Suprapubic skin (tissue), 4 donors: ENCODE measurements around the gene AAK1. TPM values are rescaled to one million over a fixed set of nuclear protein-coding genes. Genes with fewer than 3 reads are reported as not detected.

Experiments
- DNase-seq, 2 donors: peaks; one replicate each; pipeline ENCODE4 v3.0.0-alpha.2; 2019; ENCODE audit warnings: low spot score in 2 of 2
- H3K27ac ChIP-seq: fragments of 200-600 bp; sonication (generic); one replicate; pipeline ENCODE4 v1.5.1; 2019
- H3K27me3 ChIP-seq: fragments of 200-600 bp; sonication (generic); one replicate; pipeline ENCODE4 v1.5.1; 2019
- H3K36me3 ChIP-seq: fragments of 200-600 bp; sonication (generic); one replicate; pipeline ENCODE4 v1.5.1; 2019
- H3K4me1 ChIP-seq: fragments of 200-600 bp; sonication (generic); one replicate; pipeline ENCODE4 v1.5.1; 2019
- H3K4me3 ChIP-seq: fragments of 200-600 bp; sonication (generic); one replicate; pipeline ENCODE4 v1.5.1; 2019; ENCODE audit warnings: mild to moderate bottlenecking
- H3K9me3 ChIP-seq: fragments of 200-600 bp; sonication (generic); one replicate; pipeline ENCODE4 v1.5.1; 2019
- CTCF ChIP-seq, 2 donors: fragments of 200-600 bp in 1 of 2; fragments of 450-650 bp in 1 of 2; sonication (generic) in 1 of 2; IDR thresholded peaks; one replicate each; pipeline ENCODE4 v1.5.1; 2016 to 2019; ENCODE audit warnings: antibody characterized with exemption in 2 of 2, mild to moderate bottlenecking in 1 of 2, moderate library complexity in 1 of 2
- EP300 ChIP-seq: sonication (generic); formaldehyde crosslinking; IDR thresholded peaks from one replicate; pipeline ENCODE4 v1.6.1; 2017; ENCODE audit warnings: antibody characterized with exemption
- POLR2A ChIP-seq, 2 donors: fragments of 450-650 bp; IDR thresholded peaks; one replicate each; pipeline ENCODE4 v1.6.1; 2017; ENCODE audit warnings: antibody characterized with exemption in 2 of 2, mild to moderate bottlenecking in 2 of 2, moderate library complexity in 2 of 2
- POLR2AphosphoS5 ChIP-seq, 3 donors: sonication (generic); formaldehyde crosslinking; IDR thresholded peaks; one replicate each; pipeline ENCODE4 v1.6.1; 2017; ENCODE audit warnings: antibody characterized with exemption in 3 of 3
- WGBS: methylation state at CpG from one replicate; pipeline ENCODE4 v1.1.5; 2018; 5-methylcytosine and 5-hydroxymethylcytosine counted together
- total RNA-seq, 4 donors: library from RNA; depleted of rRNA; stranded (reverse); fragments of >200 nt; gene quantifications; one replicate each; pipeline ENCODE4 v1.1.0, GENCODE V29; 2016

AAK1 gene
- total RNA-seq, 4 donors from 2014 or later: 26.4 to 48.4 (median 32.7) TPM

- Histone ChIP-seq H3K27ac (no peak overlapping the region), H3K9me3 (no peaks in the 10 kb centered on the region), H3K4me3 (no peak overlapping the region), H3K4me1 (peaks cover 4% of the 10 kb centered on the region), H3K36me3 (peaks cover 15% of the 10 kb centered on the region), H3K27me3 (no peaks in the 10 kb centered on the region)
- no peak for DNase-seq
- WGBS: 88% methylated on average over 1 of the region's 1 CpG
- no peak for TF ChIP-seq POLR2AphosphoS5 (IDR thresholded peaks at IDR 0.05)
- no peak for TF ChIP-seq CTCF (IDR thresholded peaks at IDR 0.05)
- TF ChIP-seq EP300: no peak
- no peak for TF ChIP-seq POLR2A (IDR thresholded peaks at IDR 0.05)
Observed at GRCh38 chr2:69546646-69547045, 96.9 kb downstream of the AAK1 start.

- H3K27ac ChIP-seq: no peak overlapping the region
- H3K4me3 ChIP-seq: no peak overlapping the region
- peaks cover 19% of the 10 kb centered on the region for H3K36me3 ChIP-seq
- DNase-seq: no peak
- H3K9me3 ChIP-seq: no peaks in the 10 kb centered on the region
- peaks cover 4% of the 10 kb centered on the region for H3K4me1 ChIP-seq
- no peaks in the 10 kb centered on the region for H3K27me3 ChIP-seq
- WGBS: 65% methylated on average over 2 of the region's 2 CpGs
- TF ChIP-seq EP300 (no peak), POLR2AphosphoS5 (IDR thresholded peaks at IDR 0.05) (no peak), CTCF (IDR thresholded peaks at IDR 0.05) (no peak), POLR2A (IDR thresholded peaks at IDR 0.05) (no peak)
Observed at GRCh38 chr2:69545477-69545932, 98.0 kb downstream of the AAK1 start.

DNA sequence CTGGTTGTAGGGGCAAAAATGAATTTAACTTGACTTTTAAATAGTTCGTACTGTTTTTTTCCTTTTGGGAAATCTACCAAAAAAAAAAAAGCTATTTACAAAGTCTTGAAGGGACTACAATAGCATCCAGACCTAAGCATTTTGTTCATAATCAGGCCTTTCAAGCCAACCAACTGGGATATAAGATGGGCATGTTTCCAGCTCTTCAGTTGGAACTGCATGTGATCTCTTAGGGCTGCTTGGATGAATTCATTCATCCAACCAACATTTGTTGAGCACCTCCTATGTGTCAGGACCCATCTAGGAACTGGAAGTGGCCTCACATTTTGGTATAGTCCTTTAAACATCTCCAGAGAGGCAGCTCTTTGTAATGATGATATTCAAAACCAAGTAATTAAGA, 98.6 kb downstream of the AAK1 start:
- no peaks in the 10 kb centered on the region for H3K9me3 ChIP-seq
- H3K4me1 ChIP-seq: peaks cover 4% of the 10 kb centered on the region
- no peak for DNase-seq
- no peak overlapping the region for H3K27ac ChIP-seq
- TF ChIP-seq POLR2A (IDR thresholded peaks at IDR 0.05) (no peak), EP300 (no peak), CTCF (IDR thresholded peaks at IDR 0.05) (no peak), POLR2AphosphoS5 (IDR thresholded peaks at IDR 0.05) (no peak)
- peaks cover 19% of the 10 kb centered on the region for H3K36me3 ChIP-seq
- WGBS: 69% methylated on average over 1 of the region's 1 CpG
- no peak overlapping the region for H3K4me3 ChIP-seq
- no peaks in the 10 kb centered on the region for H3K27me3 ChIP-seq

GRCh38 chr2:69539549-69539908, 104.0 kb downstream of the AAK1 start:
- Histone ChIP-seq H3K4me3 (no peak overlapping the region), H3K27me3 (no peaks in the 10 kb centered on the region), H3K9me3 (no peaks in the 10 kb centered on the region), H3K27ac (no peak overlapping the region), H3K36me3 (peaks cover 30% of the 10 kb centered on the region), H3K4me1 (peaks cover 5% of the 10 kb centered on the region)
- DNase-seq: no peak
- TF ChIP-seq POLR2AphosphoS5 (IDR thresholded peaks at IDR 0.05) (no peak), CTCF (IDR thresholded peaks at IDR 0.05) (no peak), POLR2A (IDR thresholded peaks at IDR 0.05) (no peak), EP300 (no peak)

- TF ChIP-seq EP300: no peak
- H3K4me3 ChIP-seq: no peak overlapping the region
- H3K4me1 ChIP-seq: peaks cover 5% of the 10 kb centered on the region
- no peaks in the 10 kb centered on the region for H3K9me3 ChIP-seq
- peaks cover 30% of the 10 kb centered on the region for H3K36me3 ChIP-seq
- no peak overlapping the region for H3K27ac ChIP-seq
- WGBS: 88% methylated on average over 7 of the region's 7 CpGs
- no peaks in the 10 kb centered on the region for H3K27me3 ChIP-seq
- DNase-seq: no peak
Observed at GRCh38 chr2:69538872-69539548, 104.5 kb downstream of the AAK1 start.

DNA sequence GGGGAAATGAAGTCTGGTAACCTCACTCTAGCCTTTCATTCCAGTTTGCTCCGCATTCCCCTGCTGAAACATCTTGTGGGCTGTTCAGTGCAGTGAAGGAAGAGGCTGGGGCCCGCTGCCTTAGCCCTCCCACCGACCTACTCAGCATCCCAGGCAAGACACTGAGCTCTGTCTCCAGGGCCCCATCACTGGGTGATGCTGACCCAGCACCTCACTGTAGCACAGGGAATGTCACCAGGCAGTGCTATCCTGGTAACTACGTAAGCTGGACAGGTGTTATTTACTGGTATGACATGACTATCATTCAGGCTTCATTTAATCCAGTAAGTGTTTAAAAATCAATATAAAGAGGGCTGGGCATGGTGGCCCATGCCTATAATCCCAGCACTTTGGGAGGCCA, 105.3 kb downstream of the AAK1 start:
- no peak for DNase-seq
- Histone ChIP-seq H3K36me3 (peaks cover 30% of the 10 kb centered on the region), H3K27ac (no peak overlapping the region), H3K4me1 (peaks cover 5% of the 10 kb centered on the region), H3K27me3 (no peaks in the 10 kb centered on the region), H3K4me3 (no peak overlapping the region), H3K9me3 (no peaks in the 10 kb centered on the region)
- WGBS: 94% methylated on average over 3 of the region's 4 CpGs
- no peak for TF ChIP-seq POLR2A (IDR thresholded peaks at IDR 0.05)
